SKM-1 treated with dmso at 0.1 percent for 144 hours (cell line): ENCODE results near the gene EN2.

Experiments
- DNase-seq: peaks from one replicate; lab custom pipeline; 2025; ENCODE audit not compliant: unreplicated experiment; lab: John Stamatoyannopoulos, UW

Gene EN2

DNA sequence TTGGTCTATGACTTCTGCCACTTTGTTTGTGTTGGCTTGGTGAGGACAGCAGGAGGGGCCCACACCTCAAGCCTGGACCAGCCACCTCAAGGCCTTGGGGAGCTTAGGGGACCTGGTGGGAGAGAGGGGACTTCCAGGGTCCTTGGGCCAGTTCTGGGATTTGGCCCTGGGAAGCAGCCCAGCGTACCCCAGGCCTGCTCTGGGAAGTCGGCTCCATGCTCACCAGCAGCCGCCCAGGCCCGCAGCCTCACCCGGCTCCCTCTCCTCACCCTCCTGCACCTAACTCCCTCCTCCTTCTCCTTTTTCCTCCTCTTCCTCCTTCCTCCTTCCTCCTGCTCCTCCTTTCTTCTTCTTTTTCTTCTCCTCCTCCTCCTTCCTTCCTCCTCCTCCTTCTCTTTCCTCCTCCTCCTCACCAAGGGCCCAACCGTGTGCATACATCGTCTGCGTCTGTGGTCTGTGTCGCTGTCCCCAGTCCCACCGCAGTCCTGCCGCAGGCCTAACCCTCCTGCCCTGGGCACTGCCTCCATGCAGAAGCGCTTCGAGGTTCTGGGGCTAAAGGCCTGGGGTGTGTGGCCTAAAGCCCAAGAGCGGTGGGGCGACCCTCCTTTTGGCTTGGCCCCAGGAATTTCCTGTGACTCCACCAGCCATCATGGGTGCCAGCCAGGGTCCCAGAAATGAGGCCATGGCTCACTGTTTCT, 5.3 kb downstream of the EN2 start:
- no peak for DNase-seq

DNA sequence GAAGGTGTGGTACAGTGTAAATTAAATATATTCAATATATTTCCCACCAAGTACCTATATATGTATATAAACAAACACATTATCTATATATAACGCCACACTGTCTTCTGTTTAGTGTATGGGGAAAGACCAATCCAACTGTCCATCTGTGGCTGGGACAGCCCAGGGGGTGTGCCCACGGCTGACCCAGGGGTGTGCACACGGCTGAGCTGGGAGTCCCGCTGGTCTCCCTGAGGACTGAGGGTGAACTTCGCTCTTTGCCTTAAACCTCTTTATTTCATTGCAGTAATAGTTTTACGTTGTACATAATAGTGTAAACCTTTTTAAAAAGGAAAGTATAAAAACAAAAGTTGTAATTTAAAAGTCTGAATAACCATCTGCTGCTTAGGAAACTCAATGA, 6.3 kb downstream of the EN2 start:
- no peak for DNase-seq

DNA sequence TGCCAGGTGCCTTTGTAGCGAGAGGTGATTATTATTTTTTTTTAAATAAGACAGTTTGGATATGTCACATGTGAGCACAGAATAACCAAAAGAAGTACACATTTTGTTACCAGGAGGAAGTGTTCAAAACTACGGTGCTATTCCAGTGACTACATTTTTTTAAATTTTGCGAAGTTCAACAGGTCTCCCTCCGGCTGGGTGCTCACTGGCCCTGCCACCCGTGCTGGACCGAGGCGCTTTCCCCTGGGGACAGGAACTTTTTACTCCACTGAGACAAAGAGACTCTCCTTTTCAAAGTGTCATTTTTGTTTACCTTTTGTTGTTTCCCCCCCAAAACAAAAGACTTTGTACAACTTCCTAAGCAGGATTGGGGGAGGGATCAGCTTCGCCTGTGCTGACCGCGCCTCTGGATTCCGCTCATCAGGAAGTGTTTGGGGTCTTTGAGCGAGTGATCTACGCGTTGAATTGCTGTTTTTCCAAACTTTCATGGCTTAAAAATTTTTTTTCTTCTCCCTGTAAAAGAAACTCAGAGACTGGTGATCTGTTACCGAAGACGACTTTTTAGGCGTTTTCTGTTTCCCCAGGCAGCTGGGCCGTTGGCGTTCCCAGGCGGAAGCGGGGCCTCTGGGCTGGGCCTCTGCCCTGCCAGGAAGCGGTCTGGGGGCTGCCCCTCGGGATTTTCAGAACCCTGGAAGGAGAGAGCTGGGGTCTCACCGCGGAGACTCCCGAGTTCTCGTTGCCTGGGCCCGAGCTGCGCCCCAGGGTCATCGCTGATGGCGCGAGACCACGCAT, 7.2 kb downstream of the EN2 start:
- no peak for DNase-seq

DNA sequence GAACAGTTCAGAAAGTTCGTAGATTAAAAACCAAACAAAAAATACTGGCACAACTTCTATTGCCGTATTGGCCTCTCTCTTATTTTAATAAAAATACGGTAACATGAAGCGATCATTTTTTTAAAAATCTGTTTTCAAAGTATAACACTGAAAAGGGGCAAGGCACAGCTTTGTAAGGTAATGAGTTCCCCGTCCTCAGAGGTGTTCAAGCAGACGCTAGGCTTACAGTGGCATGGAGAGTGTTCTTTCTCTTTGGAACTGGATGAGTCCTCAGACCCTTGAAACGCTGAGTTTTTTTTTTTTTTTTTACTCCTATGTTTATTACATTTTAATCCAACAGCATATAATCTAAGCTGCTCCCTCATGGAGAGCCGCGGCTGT, 7.8 kb downstream of the EN2 start:
- no peak for DNase-seq

DNA sequence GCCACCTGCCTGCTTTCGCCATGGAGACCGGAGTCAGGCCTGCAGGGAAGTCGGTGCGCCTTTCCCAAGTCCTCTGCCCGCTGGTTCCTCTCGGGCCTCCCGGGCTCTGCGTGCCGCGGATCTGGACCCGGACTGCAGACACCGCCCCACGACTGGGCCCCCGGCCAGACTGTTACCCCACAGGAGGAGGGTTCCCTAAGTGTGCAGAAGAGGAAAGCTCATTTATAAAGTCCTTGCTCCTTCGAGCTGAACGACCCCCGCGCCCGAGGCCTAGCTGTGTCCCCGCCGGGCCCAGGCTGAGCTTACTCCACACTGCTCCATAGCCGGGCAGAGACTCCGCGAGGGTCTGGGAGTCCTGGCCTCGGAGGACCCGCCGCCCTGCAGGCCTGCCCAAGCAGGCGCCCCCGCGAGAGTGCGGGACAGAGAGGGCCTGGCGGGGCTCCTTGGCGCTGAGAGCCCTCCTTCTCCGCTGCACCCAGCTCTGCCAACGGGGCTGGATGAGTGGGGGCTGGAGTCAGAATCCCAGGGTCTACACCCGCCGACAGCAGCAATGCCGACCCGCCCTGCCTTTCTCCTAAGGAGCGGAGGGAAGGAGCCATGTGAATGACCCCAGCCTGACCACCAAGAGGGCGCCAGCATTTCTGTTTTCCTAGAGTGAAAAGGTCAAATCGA, 8.3 kb downstream of the EN2 start:
- no peak for DNase-seq

DNA sequence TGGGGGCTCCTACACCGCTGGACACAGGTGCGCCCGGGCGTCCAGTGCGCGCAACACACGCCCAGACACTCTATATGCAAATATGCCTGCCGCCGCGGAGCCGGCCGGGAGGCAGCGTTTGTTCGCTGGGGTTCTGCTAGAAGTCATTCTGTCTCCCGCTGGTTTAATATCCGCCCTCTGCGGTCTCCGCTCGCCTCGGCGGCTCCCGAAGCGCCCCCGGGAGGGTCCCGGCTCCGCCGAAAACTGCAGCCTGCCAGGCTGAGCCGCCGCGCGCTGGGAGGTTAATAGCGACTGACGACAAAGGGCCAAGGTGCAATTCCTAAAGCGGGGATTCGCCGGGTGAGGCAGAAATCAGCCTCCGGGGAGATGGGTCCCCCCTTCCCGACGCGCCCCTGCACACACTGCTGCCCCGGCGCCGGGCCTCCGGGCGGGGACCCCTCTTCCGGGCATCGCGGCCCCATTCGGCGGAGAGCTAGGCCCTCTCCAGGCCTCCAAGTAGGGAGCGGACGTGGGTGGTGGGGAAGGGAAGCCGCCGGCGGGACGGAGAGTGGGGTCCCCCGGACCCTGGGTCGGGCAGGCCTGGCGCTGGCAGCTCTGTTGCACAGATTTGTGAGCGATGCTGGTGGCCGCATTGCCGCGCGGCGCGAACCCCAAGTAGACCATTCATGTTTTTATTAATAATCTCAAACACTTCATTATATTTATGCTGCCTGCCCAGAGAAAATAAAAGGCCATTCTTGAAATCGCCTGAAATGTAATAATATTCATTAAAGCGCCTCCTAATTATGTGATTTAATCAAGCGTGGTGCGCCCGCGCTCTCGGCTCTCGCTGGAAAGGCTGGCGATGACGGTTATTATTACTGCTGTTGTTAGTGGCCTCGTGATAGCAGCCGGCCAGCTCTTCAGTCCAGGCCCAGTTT, 9.1 kb downstream of the EN2 start:
- DNase-seq = no peak

DNA sequence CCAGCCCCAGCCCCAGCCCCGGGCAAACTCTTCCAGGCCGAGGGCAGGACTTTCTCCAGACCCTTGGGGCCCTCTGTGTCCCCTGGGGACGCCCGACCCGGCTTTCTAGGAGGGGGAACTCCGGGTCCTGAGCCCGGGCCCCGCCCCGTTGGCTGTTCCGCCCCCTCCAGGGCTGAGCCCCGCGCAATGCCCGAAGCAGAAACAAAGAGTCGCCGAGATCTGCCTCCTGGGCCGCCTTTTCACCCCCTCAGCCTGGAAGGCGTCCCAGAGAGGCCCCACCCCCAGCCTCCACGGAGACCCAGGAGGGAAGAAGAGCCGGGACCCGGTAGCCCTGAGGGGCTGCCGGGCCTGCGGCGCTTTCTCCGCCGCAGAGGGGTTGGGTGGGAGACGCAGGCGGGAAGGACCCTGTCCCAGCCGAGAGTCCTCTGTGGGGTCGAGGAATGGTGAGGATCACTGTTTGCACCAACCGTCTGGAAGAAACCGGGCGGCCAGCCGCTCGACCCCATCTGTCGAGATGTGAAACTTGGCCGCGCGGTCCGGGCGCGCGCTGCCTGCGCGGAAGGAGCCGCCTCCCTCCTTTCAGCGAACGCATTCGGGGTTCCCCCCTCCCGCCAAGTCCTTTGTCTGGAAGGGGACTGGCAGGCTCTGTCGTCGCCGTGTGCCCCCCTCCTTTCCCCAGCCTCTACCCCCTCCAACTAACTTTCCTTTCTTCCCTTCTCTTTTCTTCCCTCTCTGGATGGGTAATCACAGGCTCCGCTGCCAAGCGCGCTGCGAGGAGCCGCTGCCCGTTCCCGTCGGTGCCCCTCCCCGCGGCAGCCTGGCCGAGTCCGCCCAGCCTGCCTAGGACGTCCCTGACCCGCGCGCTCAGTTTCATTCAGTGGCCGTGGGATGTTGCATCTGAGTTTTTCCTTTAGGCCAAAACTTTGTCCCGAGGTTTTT, 10.2 kb downstream of the EN2 start:
- DNase-seq = no peak

DNA sequence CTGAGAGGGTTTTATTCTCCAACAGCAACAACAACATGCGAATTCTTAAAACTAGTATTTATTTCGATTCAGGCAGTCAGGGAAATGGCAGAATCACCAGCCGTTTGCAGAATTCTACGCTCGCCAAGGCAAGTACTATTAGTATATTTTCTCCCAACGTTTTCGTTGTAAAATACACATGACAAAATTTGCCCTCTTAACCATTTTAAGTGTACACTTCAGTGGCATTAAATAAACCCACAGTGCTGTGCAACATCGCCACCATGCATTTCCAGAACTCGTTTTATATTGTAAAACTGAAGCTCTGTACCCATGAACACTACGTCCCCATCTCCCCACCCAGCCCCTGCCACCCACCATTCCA, 10.8 kb downstream of the EN2 start:
- no peak for DNase-seq

DNA sequence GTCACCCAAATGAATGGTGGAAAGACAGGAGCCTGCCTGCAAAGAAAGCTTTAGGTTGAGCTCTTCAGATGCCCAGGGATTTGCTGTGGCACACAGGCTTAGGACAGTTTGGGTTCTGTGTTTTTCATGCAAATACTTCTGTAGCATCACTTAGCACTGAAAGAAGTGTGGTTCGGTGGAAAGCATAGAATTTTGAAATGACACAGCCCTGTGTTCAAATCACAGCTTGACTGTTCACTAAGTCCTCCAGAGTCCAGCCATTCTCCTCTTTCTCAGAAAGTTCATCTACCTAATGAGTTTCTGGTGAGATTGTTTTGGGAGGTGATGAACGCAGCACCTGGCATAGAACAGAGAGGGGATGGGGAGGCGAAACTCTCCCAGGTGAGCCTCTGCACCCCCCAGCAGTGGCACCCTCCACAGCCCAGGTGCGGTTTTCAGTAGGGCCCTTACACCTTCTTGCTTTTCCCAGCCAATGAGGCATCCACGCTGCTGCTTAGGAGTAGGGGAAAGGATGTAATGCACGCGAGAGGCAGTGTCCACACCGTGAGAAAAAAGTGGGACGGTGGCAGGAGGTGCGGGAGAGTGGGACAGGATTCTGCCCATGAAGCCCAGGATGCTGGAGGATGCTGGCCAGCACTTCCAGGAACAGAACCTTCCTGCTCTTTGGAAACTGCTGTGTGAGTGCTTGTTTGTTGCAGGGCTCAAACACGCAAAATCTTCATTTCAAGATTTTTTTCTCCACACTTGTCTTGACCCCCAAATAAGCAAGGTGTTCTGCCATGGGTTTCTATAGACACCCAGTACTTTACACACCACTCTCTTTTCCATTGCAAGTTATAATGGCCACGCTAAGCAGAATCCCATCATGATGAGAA, 11.6 kb downstream of the EN2 start:
- no peak for DNase-seq

DNA sequence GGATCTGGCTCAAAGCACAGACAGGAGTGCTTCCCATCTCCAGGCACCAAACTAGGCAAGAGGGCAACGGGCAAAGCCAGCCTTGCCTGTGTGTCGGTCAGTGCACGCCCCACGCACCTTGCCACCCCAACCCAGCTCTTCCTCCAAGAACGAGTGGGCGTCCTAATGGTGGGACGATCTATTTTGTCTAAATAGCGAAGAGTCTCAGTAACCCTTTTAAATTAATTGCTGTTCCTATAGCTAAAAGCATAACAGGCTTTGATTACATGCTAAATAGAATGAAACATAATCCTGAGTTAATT, 12.2 kb downstream of the EN2 start:
- DNase-seq = no peak

DNA sequence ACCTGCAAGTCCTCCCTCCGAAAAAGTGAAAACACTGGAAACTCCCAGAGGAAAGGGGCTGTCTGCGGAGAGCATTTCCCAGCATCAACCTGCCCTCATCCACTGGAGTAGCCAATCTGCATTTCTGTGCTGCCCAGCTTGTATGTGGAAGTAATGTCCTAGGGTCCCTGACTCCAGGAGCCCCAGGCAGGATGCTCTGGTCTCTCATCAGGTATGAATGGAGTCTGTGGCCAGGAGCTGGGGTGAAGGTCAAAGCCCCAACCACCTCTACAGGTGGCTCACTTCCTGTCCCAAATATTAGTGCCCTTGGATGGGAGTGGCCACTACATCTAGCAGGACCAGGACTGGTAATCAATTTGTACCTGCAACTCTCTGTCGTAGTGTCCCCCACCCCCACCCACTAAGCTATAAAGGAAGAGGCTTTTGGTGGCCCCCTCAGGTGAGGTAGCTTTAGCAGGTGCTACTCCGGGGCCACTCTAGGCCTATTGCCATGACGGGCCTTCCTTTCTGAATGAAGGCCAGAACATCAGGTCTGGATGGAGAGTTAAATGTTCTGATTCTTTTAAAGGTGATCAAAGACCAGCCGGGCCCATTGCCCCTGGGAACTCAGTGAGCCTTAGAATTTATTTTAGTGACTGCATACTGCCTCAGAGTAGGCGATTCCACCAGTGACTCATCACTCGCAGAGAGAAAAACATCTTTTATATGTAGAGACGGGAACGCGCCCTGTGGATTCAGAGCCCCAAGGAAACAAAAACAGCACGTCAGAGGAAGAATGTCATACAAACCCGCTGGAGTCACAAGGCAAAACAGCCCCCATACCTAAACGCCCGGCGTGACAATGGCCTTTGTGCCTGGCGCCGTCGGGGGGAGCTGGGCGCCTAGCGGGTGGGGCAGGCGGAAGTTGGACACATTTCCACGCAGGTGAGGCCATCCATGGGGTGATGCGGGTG, 13.0 kb downstream of the EN2 start:
- no peak for DNase-seq

DNA sequence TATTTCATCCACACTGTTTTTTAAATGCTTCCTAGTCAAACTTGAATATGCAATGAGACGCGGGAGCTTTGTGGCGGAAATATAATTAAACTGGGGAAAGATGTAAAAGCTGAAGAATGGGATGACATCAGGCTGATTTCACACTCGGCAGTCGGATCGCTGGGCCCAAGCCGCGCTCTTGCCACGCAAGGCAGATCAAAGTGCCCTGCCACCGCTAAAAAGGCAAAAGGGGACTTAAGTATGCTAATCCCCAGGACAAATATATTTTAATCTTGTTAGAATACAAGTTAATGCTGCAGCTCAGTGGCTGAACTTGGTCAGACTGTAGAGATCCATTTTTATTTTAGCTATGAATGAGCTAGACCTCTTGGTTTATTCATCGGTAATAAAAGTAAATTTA, 13.8 kb downstream of the EN2 start:
- DNase-seq = no peak

DNA sequence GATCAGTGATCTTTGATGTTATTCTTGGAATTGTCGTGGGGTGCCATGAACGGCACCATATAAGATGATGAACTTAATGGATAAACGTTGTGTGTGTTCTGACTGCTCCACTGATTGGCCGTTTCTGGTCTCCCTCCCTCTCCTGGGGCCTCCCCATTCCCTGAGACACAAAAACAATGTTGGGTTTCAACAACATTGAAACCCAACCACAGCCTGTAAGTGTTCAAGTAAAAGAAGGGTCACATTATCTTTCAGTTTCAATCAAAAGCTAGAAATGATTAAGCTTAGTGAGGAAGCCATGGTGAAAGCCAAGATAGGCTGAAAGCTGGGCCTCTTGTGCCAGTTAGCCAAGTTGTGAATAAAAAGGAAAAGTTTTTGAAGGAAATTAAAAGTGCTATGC, 19.5 kb downstream of the EN2 start:
- DNase-seq = no peak

DNA sequence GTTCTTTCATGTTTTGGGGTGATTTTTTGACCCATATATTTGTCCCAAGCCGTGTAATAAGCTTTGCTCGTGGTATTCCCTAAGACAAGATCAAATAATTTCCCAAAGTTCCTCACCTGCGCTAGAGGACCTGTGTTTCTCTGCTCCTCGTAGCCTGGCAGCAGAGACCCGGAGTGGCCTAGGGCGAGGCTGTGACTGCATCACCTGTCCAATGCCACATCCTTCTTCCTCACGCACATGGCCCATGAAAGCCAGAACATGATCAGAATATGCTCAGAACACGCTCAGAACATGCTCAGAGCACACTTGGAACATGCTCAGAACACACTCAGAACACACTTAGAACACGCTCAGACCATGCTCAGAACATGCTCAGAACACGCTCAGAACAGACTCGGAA, 23.8 kb downstream of the EN2 start:
- no peak for DNase-seq

DNA sequence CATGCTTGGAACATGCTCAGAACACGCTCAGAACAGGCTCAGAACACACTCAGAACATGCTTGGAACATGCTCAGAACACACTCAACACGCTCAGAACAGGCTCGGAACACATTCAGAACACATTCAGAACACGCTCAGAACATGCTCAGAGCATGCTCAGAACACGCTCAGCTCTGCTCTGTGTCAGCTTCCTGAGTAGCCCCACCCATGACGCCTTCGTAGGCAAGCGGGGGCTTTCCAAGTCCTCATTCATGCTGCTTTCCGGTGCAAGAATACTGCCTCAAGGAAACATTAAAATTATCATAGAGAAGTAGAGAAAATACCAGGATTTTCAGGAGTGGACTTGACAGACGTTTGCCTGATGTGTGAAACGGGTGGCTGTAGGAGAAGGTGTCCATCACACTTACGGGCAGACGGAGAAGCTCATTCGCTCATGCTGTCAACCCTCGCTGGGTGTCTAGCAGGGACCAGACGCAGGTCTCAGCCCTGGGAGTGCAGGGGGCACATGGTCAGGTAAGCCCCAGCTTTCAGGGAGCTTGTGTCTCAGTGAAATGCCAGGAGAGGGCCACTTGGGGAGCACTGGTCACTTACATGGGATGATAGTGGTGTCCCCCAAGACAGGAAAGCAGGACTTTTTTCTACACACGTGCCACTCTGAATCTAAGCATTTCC, 24.7 kb downstream of the EN2 start:
- no peak for DNase-seq

DNA sequence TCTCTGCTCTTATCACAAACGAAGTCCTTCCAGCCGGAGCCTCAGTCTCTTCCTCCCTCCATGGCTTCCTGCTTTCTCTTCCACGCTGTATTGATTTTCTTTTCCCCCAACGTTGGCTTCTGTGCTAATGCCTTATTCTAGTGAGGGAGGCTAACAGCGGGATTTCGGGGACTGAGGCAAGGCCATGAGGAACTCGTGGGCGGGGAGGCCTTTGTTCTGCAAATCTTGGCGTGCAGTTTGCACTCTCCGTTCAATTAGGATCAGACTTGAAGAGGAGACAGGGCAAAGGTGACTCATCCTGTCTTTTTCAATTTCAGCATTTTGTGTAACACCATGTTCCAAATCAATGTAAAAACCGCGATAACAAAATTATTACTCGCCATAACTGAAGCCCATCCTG, 25.3 kb downstream of the EN2 start:
- no peak for DNase-seq

DNA sequence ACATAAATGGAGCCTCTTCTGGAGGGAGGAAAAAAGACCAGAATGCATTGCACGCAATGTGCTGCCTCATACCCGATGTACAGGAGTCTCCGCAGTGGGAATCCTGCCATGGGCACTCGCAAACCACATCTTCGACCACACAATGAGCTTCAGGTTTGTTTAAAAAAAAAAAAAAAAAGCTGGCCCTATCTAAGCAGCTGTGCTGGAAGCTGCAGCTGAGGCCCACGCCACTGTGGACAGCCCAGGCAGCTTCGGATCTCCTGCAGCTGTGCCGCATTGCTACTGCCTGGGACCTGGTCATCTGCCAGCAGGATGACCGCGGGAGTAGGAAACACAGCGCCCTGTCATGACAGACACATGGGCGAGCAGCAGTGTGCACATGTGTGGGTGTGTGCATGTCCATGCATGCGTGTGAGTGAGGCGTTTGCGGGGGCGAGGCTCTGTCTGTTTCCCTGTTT, 26.0 kb downstream of the EN2 start:
- DNase-seq = no peak
